Measurements from ENCODE around the gene ACADS.

DNA sequence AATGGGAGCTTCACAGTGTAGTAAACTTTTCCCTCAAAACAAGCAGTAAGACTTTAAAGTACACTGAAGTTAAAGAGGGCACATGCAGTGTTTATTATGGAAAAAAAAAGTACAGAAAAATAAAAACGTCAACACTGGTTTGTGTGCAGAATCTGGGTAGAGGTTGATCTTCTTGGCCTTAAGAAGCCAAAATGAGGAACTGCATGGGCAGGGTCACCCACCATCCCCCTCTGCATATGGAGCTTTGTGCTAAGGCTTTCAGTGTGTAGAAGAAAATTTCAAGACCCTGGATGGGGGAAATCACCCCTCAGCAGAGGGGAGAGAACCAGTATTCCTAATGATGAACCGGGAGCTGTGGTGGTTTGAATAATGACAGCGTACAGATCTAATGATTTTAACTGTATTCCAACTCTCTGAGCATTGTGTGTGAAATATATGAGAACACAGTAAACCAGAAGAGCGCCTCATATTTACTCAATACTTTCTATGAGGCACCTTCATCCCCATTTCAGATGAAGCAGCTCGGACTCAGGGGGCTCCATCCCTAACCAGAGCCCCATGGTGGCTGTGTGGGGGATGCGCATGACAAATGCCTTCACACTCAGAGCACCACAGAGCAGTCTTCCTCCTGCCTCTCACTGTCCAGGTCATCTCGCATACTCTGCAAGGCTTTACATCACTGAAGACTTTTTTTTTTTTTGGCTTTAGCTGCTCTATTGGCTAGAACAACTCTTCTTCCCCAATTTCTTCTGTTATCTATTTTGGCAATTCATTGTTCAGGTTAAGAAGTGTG lies 33.4 kb downstream of the ACADS start:
- TF ChIP-seq EZH2phosphoT487 (IDR thresholded peaks at IDR 0.05; ENCODE audit: low read length) = no peak
- TF ChIP-seq, protein P1, sequence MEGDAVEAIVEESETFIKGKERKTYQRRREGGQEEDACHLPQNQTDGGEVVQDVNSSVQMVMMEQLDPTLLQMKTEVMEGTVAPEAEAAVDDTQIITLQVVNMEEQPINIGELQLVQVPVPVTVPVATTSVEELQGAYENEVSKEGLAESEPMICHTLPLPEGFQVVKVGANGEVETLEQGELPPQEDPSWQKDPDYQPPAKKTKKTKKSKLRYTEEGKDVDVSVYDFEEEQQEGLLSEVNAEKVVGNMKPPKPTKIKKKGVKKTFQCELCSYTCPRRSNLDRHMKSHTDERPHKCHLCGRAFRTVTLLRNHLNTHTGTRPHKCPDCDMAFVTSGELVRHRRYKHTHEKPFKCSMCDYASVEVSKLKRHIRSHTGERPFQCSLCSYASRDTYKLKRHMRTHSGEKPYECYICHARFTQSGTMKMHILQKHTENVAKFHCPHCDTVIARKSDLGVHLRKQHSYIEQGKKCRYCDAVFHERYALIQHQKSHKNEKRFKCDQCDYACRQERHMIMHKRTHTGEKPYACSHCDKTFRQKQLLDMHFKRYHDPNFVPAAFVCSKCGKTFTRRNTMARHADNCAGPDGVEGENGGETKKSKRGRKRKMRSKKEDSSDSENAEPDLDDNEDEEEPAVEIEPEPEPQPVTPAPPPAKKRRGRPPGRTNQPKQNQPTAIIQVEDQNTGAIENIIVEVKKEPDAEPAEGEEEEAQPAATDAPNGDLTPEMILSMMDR (IDR thresholded peaks at IDR 0.05; ENCODE audit: low read length) = no peak

Measured in MM.1S (cell line).